Epithelial cell of esophagus (primary cell): Measurements from ENCODE around the gene HECW1.
A peak's percentile ranks its signal among the peaks of the same experiment; 100 is the strongest.

Source experiments
- DNase-seq: peaks from one replicate; pipeline ENCODE4 v3.0.0; 2010; ENCODE audit warnings: low read depth
- H3K4me3 ChIP-seq: 2 replicates; pipeline ENCODE4 v1.5.1; 2011; ENCODE audit warnings: mild to moderate bottlenecking, low read length, control low read depth
- TF ChIP-seq, protein P1 (sequence below): IDR thresholded peaks from 2 replicates; pipeline ENCODE4 v1.5.1; 2011; ENCODE audit warnings: low read depth, mild to moderate bottlenecking, low read length, control low read depth, inconsistent platforms; ENCODE audit not compliant: insufficient read depth; ENCODE audit errors: missing control alignments

HECW1 gene

DNA sequence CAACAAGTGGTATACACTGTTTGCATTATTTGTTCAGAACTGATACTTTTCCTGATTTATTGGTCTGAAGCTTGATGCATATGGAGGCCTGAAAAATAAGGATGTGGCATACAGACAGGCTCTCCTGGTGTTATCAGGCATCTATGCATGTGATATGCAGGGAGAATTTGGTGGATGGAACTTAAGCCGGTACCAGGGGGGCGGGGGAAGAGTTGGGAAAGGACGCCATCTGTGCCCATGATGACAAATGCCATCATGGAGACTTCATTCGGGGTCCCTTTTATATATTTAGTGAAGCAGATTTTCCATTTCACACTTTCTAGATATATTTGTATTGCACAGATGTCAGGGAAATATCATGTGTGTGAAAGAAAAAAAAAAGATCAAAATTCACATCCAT lies 5.4 kb downstream of the HECW1 start:
- H3K4me3 ChIP-seq = no peak overlapping the region
- TF ChIP-seq, protein P1, sequence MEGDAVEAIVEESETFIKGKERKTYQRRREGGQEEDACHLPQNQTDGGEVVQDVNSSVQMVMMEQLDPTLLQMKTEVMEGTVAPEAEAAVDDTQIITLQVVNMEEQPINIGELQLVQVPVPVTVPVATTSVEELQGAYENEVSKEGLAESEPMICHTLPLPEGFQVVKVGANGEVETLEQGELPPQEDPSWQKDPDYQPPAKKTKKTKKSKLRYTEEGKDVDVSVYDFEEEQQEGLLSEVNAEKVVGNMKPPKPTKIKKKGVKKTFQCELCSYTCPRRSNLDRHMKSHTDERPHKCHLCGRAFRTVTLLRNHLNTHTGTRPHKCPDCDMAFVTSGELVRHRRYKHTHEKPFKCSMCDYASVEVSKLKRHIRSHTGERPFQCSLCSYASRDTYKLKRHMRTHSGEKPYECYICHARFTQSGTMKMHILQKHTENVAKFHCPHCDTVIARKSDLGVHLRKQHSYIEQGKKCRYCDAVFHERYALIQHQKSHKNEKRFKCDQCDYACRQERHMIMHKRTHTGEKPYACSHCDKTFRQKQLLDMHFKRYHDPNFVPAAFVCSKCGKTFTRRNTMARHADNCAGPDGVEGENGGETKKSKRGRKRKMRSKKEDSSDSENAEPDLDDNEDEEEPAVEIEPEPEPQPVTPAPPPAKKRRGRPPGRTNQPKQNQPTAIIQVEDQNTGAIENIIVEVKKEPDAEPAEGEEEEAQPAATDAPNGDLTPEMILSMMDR = no peak
- DNase-seq = no peak

DNA sequence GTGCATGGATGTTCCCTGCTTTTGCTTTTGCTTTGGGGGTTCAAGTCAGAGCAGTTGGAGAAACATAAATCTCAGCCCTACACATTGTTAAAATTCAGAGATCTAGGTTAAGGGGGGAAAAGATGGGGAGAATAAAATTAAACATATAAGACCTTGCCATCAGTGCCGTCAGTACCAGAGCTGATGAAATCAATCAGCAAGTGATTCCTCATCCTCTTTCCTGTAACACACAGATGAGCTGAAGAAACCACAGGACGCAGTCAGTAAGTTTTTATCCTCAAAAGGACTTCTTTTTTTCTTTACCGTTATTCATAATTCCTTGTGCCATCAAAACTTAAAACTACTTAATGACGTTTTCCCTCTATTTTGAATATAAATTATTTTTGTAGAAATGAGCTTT lies 5.9 kb downstream of the HECW1 start:
- TF ChIP-seq, protein P1 = no peak
- no peak overlapping the region for H3K4me3 ChIP-seq
- no peak for DNase-seq

DNA sequence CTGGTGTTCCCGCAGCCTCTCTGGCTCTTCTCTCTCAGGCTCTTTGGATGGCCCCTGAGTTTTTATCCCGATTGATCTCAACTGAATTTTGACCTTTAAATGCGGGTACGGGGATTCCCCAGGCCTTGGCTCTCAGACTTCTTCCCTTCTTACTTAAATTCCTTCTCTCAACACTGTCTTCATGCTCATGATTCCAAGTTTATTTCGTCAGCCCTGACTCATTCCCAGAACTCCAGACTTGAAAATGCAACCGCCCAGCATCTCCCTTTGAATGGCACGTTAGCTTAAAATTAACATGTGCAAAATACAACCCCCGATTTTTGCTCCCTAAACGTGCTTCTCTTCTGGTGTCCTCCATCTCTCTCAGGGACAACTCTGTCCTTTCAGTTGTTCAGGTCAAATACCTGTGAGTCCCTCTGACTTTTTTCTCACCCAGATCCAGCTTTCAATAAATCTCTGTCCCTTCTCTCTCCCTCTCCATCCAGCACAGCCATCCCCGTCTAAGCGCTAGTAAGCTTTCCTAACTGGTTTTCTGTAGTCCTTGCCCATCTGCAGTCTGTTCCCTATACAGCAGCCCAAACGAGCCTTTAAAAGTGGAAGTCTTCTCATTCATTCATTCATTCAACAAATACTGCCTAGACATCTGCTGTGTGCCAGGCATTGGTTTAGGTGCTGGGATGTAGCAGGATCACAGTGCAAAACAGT lies 7.1 kb downstream of the HECW1 start:
- H3K4me3 ChIP-seq = no peak overlapping the region
- DNase-seq = peak; percentile 54
- TF ChIP-seq, protein P1 = no peak

DNA sequence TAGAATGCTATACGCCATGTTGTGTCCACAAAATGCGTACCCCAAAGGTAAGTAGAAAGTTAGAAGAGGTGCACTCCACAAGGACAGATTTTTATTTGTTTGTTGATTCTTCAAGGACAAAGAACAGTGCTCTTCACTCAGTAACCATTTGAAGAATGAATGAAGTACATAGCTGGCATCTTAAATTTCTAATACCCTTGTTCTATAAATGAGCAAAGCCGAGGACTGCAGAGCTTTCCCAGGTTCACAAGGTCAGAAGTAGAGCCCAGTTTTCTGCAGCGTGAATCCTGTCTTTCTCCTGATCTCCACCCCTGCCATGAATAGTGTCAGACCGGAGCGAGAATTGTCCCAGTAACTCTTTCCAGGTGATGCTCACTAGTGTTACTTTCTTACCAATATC lies 9.5 kb downstream of the HECW1 start:
- no peak overlapping the region for H3K4me3 ChIP-seq
- DNase-seq = no peak
- TF ChIP-seq, protein P1 = no peak

DNA sequence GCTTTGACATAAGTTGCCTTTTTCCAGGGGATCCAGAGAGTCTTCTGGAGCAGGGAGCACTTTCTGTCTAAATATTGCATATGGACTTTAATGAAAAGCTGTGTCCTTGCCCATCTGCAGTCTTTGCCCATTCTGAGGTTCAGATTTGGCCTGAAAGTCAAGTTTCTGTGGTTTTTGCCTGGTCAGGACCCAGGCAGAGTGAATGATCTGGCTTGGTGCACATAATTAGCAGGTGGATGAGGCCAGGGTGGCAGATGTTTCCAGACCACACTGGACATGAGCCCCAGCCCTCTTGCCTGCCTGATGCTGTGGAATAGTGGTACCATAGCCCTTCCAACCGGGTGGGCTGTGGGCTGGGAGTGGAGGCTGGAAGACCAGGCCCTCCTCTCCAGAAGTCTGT lies 11.0 kb downstream of the HECW1 start:
- DNase-seq = no peak
- TF ChIP-seq, protein P1 = no peak
- no peak overlapping the region for H3K4me3 ChIP-seq

DNA sequence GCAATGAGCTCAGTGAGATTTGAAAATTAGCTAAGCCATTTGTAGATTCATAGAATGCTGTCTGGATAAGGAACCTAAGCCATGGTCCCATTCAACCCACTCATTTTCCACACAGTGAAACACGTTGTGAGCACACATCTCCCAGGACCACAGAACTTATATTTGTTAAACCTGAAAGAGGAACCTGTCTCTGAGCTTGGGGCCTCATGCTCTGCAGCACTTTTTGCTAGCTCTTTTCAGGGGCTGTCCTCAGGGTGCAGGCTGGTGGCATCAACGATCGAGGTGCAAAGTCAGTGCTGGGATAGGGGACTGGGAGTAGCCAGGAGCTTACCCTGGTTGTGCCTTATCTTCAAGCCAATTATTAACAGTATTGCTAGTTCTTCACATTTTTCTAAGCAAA lies 11.9 kb downstream of the HECW1 start:
- TF ChIP-seq, protein P1 = no peak
- no peak overlapping the region for H3K4me3 ChIP-seq
- no peak for DNase-seq

DNA sequence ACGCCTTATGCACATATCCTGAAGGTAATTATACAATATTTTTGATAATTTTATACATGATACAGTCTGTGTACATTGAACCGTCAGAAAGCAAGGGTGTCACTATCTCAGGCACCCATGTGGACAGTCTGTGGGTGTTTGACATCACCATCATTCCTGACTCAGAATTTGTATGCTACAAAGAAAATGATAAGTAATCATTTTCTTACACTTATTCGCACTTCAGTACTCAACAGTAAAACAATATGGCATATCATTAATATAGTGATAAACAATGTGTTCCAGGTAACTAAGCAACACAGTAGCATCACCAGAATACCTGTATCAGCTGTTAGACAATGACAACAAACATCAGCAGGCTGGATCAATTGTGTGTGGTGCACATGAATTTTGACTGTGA lies 17.9 kb downstream of the HECW1 start:
- TF ChIP-seq, protein P1 = no peak
- no peak for DNase-seq
- no peak overlapping the region for H3K4me3 ChIP-seq
